H7 (cell line): ENCODE measurements around the gene MANSC4. TPM values are rescaled to one million over a fixed set of nuclear protein-coding genes. Genes with fewer than 3 reads are reported as not detected.

Experiments used
- DNase-seq: peaks from one replicate; pipeline ENCODE4 v3.0.0; 2012
- H3K27me3 ChIP-seq: 2 replicates; pipeline ENCODE4 v1.6.0; 2011; ENCODE audit warnings: mild to moderate bottlenecking, low read length; ENCODE audit not compliant: control insufficient read depth, insufficient read depth
- H3K36me3 ChIP-seq: replicated peaks from 2 replicates; pipeline ENCODE4 v1.5.1; 2011; ENCODE audit warnings: low read length; ENCODE audit not compliant: control insufficient read depth, insufficient read depth
- H3K4me3 ChIP-seq: 2 replicates; pipeline ENCODE4 v1.5.1; 2011; ENCODE audit warnings: low read depth, mild to moderate bottlenecking, control low read depth, low read length, moderate library complexity; ENCODE audit not compliant: insufficient read depth
- total RNA-seq: library from RNA; depleted of rRNA; stranded (reverse); fragments of >200 nt; shearing (Covaris generic); gene quantifications from 2 replicates; pipeline ENCODE4 v1.2.3, GENCODE V29; 2014; rRNA removed

Gene MANSC4
- total RNA-seq, result not detected in 2 replicates

GRCh38 chr12:27779920-27780611 lies at the start of gene MANSC4, which contains the start of gene KLHL42:
Gene MANSC4, minus strand, starts transcription at chr12:27780236. Its CDS starts 8,960 bp downstream, at chr12:27771276.
Gene KLHL42, plus strand, starts transcription at chr12:27780233. Its CDS starts 98 bp downstream, at chr12:27780331.
- no peaks in the 10 kb centered on the region for H3K27me3 ChIP-seq
- peak within 1 kb of the TSS; percentile 79 for H3K4me3 ChIP-seq
- DNase-seq, result peak; percentile 92
- H3K36me3 ChIP-seq, result no peaks in the 10 kb centered on the region; the same call in 1 of the 2 replicates

- no peak for DNase-seq
- no peak overlapping the region for H3K4me3 ChIP-seq
- H3K36me3 ChIP-seq, result no peaks in the 10 kb centered on the region
- no peaks in the 10 kb centered on the region for H3K27me3 ChIP-seq
These were observed 48.2 kb upstream of the MANSC4 start for GRCh38 chr12:27828196-27828595.

- Histone ChIP-seq H3K27me3 (no peaks in the 10 kb centered on the region), H3K36me3 (no peaks in the 10 kb centered on the region), H3K4me3 (no peak overlapping the region)
- DNase-seq, result no peak
These were observed 46.0 kb upstream of the MANSC4 start for GRCh38 chr12:27826076-27826475.

- Histone ChIP-seq H3K27me3 (no peaks in the 10 kb centered on the region), H3K36me3 (no peaks in the 10 kb centered on the region), H3K4me3 (no peak overlapping the region)
- no peak for DNase-seq
These were observed 44.2 kb upstream of the MANSC4 start for GRCh38 chr12:27824126-27824842.

GRCh38 chr12:27823038-27823437 lies 43.0 kb upstream of the MANSC4 start:
- DNase-seq, result no peak
- no peak overlapping the region for H3K4me3 ChIP-seq

GRCh38 chr12:27822076-27822712 lies 42.2 kb upstream of the MANSC4 start:
- Histone ChIP-seq H3K27me3 (no peaks in the 10 kb centered on the region), H3K4me3 (no peak overlapping the region), H3K36me3 (no peaks in the 10 kb centered on the region)
- no peak for DNase-seq

More at GRCh38 chr12:27823038-27823437, 43.0 kb upstream of the MANSC4 start:
- H3K27me3 ChIP-seq, result no peaks in the 10 kb centered on the region
- no peaks in the 10 kb centered on the region for H3K36me3 ChIP-seq

GRCh38 chr12:27821259-27821973 lies 41.4 kb upstream of the MANSC4 start:
- DNase-seq, result peak; percentile 69
- H3K4me3 ChIP-seq, result no peak overlapping the region
- H3K36me3 ChIP-seq, result no peaks in the 10 kb centered on the region
- no peaks in the 10 kb centered on the region for H3K27me3 ChIP-seq

- Histone ChIP-seq H3K4me3 (no peak overlapping the region), H3K27me3 (no peaks in the 10 kb centered on the region), H3K36me3 (no peaks in the 10 kb centered on the region)
- DNase-seq, result no peak
These were observed 40.5 kb upstream of the MANSC4 start for GRCh38 chr12:27820564-27820963.

- DNase-seq, result no peak
- H3K27me3 ChIP-seq, result no peaks in the 10 kb centered on the region
- no peak overlapping the region for H3K4me3 ChIP-seq
- no peaks in the 10 kb centered on the region for H3K36me3 ChIP-seq
These were observed 38.4 kb upstream of the MANSC4 start for GRCh38 chr12:27818401-27818918.

GRCh38 chr12:27817766-27818165 lies 37.7 kb upstream of the MANSC4 start:
- no peaks in the 10 kb centered on the region for H3K27me3 ChIP-seq
- no peaks in the 10 kb centered on the region for H3K36me3 ChIP-seq
- DNase-seq, result no peak
- no peak overlapping the region for H3K4me3 ChIP-seq

GRCh38 chr12:27814851-27815591 lies 35.0 kb upstream of the MANSC4 start:
- DNase-seq, result no peak

GRCh38 chr12:27814411-27814810 lies 34.4 kb upstream of the MANSC4 start:
- H3K4me3 ChIP-seq, result no peak overlapping the region
- no peak for DNase-seq
- H3K36me3 ChIP-seq, result no peaks in the 10 kb centered on the region
- H3K27me3 ChIP-seq, result no peaks in the 10 kb centered on the region

More at GRCh38 chr12:27814851-27815591, 35.0 kb upstream of the MANSC4 start:
- H3K4me3 ChIP-seq, result no peak overlapping the region
- H3K27me3 ChIP-seq, result no peaks in the 10 kb centered on the region
- no peaks in the 10 kb centered on the region for H3K36me3 ChIP-seq

- Histone ChIP-seq H3K36me3 (no peaks in the 10 kb centered on the region), H3K27me3 (no peaks in the 10 kb centered on the region), H3K4me3 (no peak overlapping the region)
- DNase-seq, result no peak
These were observed 32.5 kb upstream of the MANSC4 start for GRCh38 chr12:27812502-27812901.
